H9 (cell line): ENCODE measurements around the gene FADS1. TPM values are rescaled to one million over a fixed set of nuclear protein-coding genes. Genes with fewer than 3 reads are reported as not detected.

Experiments
- DNase-seq: peaks from one replicate; pipeline ENCODE4 v3.0.0-alpha.2; 2017
- H2AFZ ChIP-seq: one replicate; pipeline ENCODE4 v1.6.1; 2013; ENCODE audit warnings: mild to moderate bottlenecking, low read length, control low read depth, moderate library complexity
- H2AK5ac ChIP-seq: 2 replicates; pipeline ENCODE4 v1.6.1; 2013; ENCODE audit warnings: low read length, control low read depth, mixed read lengths; ENCODE audit not compliant: insufficient read length
- H2BK120ac ChIP-seq: one replicate; pipeline ENCODE4 v1.6.1; 2013; ENCODE audit warnings: low read depth, mild to moderate bottlenecking, low read length, control low read depth, inconsistent platforms; ENCODE audit not compliant: poor library complexity, severe bottlenecking
- H2BK12ac ChIP-seq: 2 replicates; pipeline ENCODE4 v1.6.1; 2013; ENCODE audit warnings: low read length, control low read depth, mixed read lengths, low read depth; ENCODE audit not compliant: insufficient read length
- H2BK15ac ChIP-seq: 2 replicates; pipeline ENCODE4 v1.6.1; 2013; ENCODE audit warnings: low read depth, low read length, control low read depth
- H2BK20ac ChIP-seq: one replicate; pipeline ENCODE4 v1.6.1; 2013; ENCODE audit warnings: low read depth, mild to moderate bottlenecking, low read length, control low read depth, inconsistent platforms; ENCODE audit not compliant: poor library complexity, severe bottlenecking
- H2BK5ac ChIP-seq: 2 replicates; pipeline ENCODE4 v1.6.1; 2013; ENCODE audit warnings: low read length, control low read depth, mixed read lengths; ENCODE audit not compliant: insufficient read length
- H3K14ac ChIP-seq: 2 replicates; pipeline ENCODE4 v1.6.1; 2013; ENCODE audit warnings: low read length, control low read depth; ENCODE audit not compliant: insufficient read depth
- H3K18ac ChIP-seq: 2 replicates; pipeline ENCODE4 v1.6.1; 2013; ENCODE audit warnings: low read depth, mild to moderate bottlenecking, mixed read lengths, low read length, control low read depth; ENCODE audit not compliant: insufficient read length
- H3K23ac ChIP-seq: 2 replicates; pipeline ENCODE4 v1.6.1; 2013; ENCODE audit warnings: low read length, control low read depth, mixed read lengths, low read depth; ENCODE audit not compliant: insufficient read length
- H3K23me2 ChIP-seq: 2 replicates; pipeline ENCODE4 v1.6.1; 2013; ENCODE audit warnings: low read depth, mild to moderate bottlenecking, mixed read lengths, low read length, control low read depth; ENCODE audit not compliant: insufficient read length, poor library complexity, severe bottlenecking
- H3K27ac ChIP-seq: 2 replicates; pipeline ENCODE4 v1.5.1; 2013; ENCODE audit warnings: low read length, control low read depth, mixed read lengths, low read depth; ENCODE audit not compliant: insufficient read length
- H3K27me3 ChIP-seq: 2 replicates; pipeline ENCODE4 v1.6.1; 2013; ENCODE audit warnings: low read length, control low read depth, inconsistent platforms; ENCODE audit not compliant: insufficient read depth
- H3K4ac ChIP-seq: 2 replicates; pipeline ENCODE4 v1.6.1; 2013; ENCODE audit warnings: low read depth, mild to moderate bottlenecking, control low read depth, inconsistent platforms, low read length, moderate library complexity
- H3K4me1 ChIP-seq: 2 replicates; pipeline ENCODE4 v1.6.1; 2013; ENCODE audit warnings: low read length, control low read depth, inconsistent platforms; ENCODE audit not compliant: insufficient read depth
- H3K4me2 ChIP-seq: 2 replicates; pipeline ENCODE4 v1.6.1; 2013; ENCODE audit warnings: low read length, control low read depth, mixed read lengths; ENCODE audit not compliant: insufficient read length, insufficient read depth
- H3K56ac ChIP-seq: 2 replicates; pipeline ENCODE4 v1.6.1; 2013; ENCODE audit warnings: low read depth, mild to moderate bottlenecking, mixed read lengths, low read length, control low read depth; ENCODE audit not compliant: insufficient read length
- H3K79me1 ChIP-seq: 2 replicates; pipeline ENCODE4 v1.6.1; 2013; ENCODE audit warnings: low read depth, mild to moderate bottlenecking, moderate library complexity, low read length, control low read depth, inconsistent platforms; ENCODE audit not compliant: insufficient read depth, poor library complexity, severe bottlenecking
- H3K79me2 ChIP-seq: 2 replicates; pipeline ENCODE4 v1.6.1; 2013; ENCODE audit warnings: low read length, control low read depth, inconsistent platforms; ENCODE audit not compliant: insufficient read depth
- H3K9ac ChIP-seq: 2 replicates; pipeline ENCODE4 v1.6.1; 2013; ENCODE audit warnings: low read length, control low read depth, mixed read lengths; ENCODE audit not compliant: insufficient read length; ENCODE audit errors: extremely low read depth
- H3K9me3 ChIP-seq: one replicate; pipeline ENCODE4 v1.6.1; 2013; ENCODE audit warnings: low read depth, low read length, inconsistent platforms; ENCODE audit not compliant: control insufficient read depth
- H3T11ph ChIP-seq: one replicate; pipeline ENCODE4 v1.6.1; 2013; ENCODE audit warnings: mild to moderate bottlenecking, low read length, control low read depth, inconsistent platforms
- H4K20me1 ChIP-seq: one replicate; pipeline ENCODE4 v1.6.1; 2013; ENCODE audit not compliant: control insufficient read depth, insufficient read length, insufficient read depth
- H4K5ac ChIP-seq: 2 replicates; pipeline ENCODE4 v1.6.1; 2013; ENCODE audit warnings: low read depth, mild to moderate bottlenecking, mixed read lengths, low read length, control low read depth; ENCODE audit not compliant: insufficient read length
- H4K8ac ChIP-seq: replicated peaks from 2 replicates; pipeline ENCODE4 v1.6.1; 2013; ENCODE audit warnings: low read length, control low read depth, mixed read lengths, low read depth; ENCODE audit not compliant: insufficient read length
- H4K91ac ChIP-seq: 2 replicates; pipeline ENCODE4 v1.6.1; 2013; ENCODE audit warnings: low read depth, mild to moderate bottlenecking, moderate library complexity, mixed read lengths, low read length, control low read depth; ENCODE audit not compliant: insufficient read length
- H3K27ac Mint-ChIP-seq, 3 experiments: 2 replicates in 2 of 3; 3 replicates in 1 of 3; pipeline ENCODE4 v1.8.0; 2020 to 2021; ENCODE audit warnings: mixed read lengths in 3 of 3, mild to moderate bottlenecking in 1 of 3, moderate library complexity in 1 of 3
- H3K27me3 Mint-ChIP-seq: 2 replicates; pipeline ENCODE4 v1.8.0; 2021; ENCODE audit warnings: low read depth, mild to moderate bottlenecking, moderate library complexity, mixed read lengths
- H3K36me3 Mint-ChIP-seq, 3 experiments: 2 replicates in 2 of 3; 3 replicates in 1 of 3; pipeline ENCODE4 v1.8.0; 2020 to 2021; ENCODE audit warnings: low read depth in 3 of 3, mixed read lengths in 3 of 3; ENCODE audit not compliant: insufficient read depth in 1 of 3
- H3K4me1 Mint-ChIP-seq, 2 experiments: 2 replicates each; pipeline ENCODE4 v1.8.0; 2020; ENCODE audit warnings: mixed read lengths in 2 of 2
- H3K4me3 Mint-ChIP-seq, 2 experiments: 2 replicates in 1 of 2; 3 replicates in 1 of 2; pipeline ENCODE4 v1.8.0; 2020 to 2021; ENCODE audit warnings: mild to moderate bottlenecking in 2 of 2, mixed read lengths in 2 of 2, moderate library complexity in 1 of 2
- H3K9me3 Mint-ChIP-seq, 2 experiments: 2 replicates in 1 of 2; 3 replicates in 1 of 2; pipeline ENCODE4 v1.8.0; 2020; ENCODE audit warnings: mild to moderate bottlenecking in 2 of 2, mixed read lengths in 2 of 2, moderate library complexity in 1 of 2
- WGBS: extraction: QIAGEN DNeasy Blood & Tissue Kit; methylation state at CpG from one replicate; pipeline ENCODE4 v1.1.7; 2013; ENCODE audit warnings: missing lambda C conversion rate, low lambda C conversion rate, mixed read lengths; ENCODE audit not compliant: insufficient read length; ENCODE audit errors: extremely low coverage; 5-methylcytosine and 5-hydroxymethylcytosine counted together
- total RNA-seq: library from RNA; stranded (reverse); gene quantifications from 2 replicates; pipeline ENCODE4 v1.2.1, GENCODE V29; 2021
- TF ChIP-seq, protein P1 (sequence below): fragments of 200-600 bp; sonication (generic); conservative IDR thresholded peaks from 3 replicates; pipeline ENCODE4 v1.8.0; 2021; ENCODE audit warnings: antibody characterized with exemption, mild to moderate bottlenecking

The FADS1 gene
- total RNA-seq, 1 experiment from 2014 or later: 125 TPM

- H3K27me3 ChIP-seq: no peaks in the 10 kb centered on the region
- H3T11ph ChIP-seq: no peak overlapping the region
- H2BK20ac ChIP-seq: no peak overlapping the region
- no peak overlapping the region for H3K27ac ChIP-seq
- no peaks in the 10 kb centered on the region for H3K9me3 ChIP-seq
- no peak overlapping the region for H3K4ac ChIP-seq
- no peak overlapping the region for H4K8ac ChIP-seq
- H4K91ac ChIP-seq: no peak overlapping the region
- H4K20me1 ChIP-seq: no peaks in the 10 kb centered on the region
- H3K79me1 ChIP-seq: no peaks in the 10 kb centered on the region
- no peak overlapping the region for H3K4me2 ChIP-seq
- no peak overlapping the region for H3K9ac ChIP-seq
- no peak overlapping the region for H3K56ac ChIP-seq
- Mint-ChIP-seq H3K4me1 (peaks cover 12 to 34% of the 10 kb centered on the region in 2 experiments), H3K9me3 (no peaks in the 10 kb centered on the region), H3K27ac (no peak overlapping the region), H3K36me3 (no peaks in the 10 kb centered on the region; a peak in 1 of 7 replicates), H3K4me3 (no peak overlapping the region), H3K27me3 (no peaks in the 10 kb centered on the region)
- no peak overlapping the region for H2BK12ac ChIP-seq
- no peak overlapping the region for H2BK5ac ChIP-seq
- no peak overlapping the region for H2AFZ ChIP-seq
- no peak overlapping the region for H2AK5ac ChIP-seq
- no peak overlapping the region for H2BK15ac ChIP-seq
- no peak overlapping the region for H3K23ac ChIP-seq
- no peak overlapping the region for H2BK120ac ChIP-seq
- H3K79me2 ChIP-seq: no peaks in the 10 kb centered on the region
- no peak overlapping the region for H3K18ac ChIP-seq
- no peaks in the 10 kb centered on the region for H3K23me2 ChIP-seq
- DNase-seq: no peak
- no peaks in the 10 kb centered on the region; the same call in 1 of the 2 replicates for H3K4me1 ChIP-seq
- no peak overlapping the region for H4K5ac ChIP-seq
- TF ChIP-seq, protein P1, sequence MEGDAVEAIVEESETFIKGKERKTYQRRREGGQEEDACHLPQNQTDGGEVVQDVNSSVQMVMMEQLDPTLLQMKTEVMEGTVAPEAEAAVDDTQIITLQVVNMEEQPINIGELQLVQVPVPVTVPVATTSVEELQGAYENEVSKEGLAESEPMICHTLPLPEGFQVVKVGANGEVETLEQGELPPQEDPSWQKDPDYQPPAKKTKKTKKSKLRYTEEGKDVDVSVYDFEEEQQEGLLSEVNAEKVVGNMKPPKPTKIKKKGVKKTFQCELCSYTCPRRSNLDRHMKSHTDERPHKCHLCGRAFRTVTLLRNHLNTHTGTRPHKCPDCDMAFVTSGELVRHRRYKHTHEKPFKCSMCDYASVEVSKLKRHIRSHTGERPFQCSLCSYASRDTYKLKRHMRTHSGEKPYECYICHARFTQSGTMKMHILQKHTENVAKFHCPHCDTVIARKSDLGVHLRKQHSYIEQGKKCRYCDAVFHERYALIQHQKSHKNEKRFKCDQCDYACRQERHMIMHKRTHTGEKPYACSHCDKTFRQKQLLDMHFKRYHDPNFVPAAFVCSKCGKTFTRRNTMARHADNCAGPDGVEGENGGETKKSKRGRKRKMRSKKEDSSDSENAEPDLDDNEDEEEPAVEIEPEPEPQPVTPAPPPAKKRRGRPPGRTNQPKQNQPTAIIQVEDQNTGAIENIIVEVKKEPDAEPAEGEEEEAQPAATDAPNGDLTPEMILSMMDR: no peak
- H3K14ac ChIP-seq: no peak overlapping the region; the same call in 1 of the 2 replicates
- no CpG with 5 or more reads among the region's 11 CpGs for WGBS
Observed at GRCh38 chr11:61768376-61769076, 48.3 kb downstream of the FADS1 start.
